H1 (cell line): ENCODE measurements around the gene ALG1. TPM values are rescaled to one million over a fixed set of nuclear protein-coding genes. Genes with fewer than 3 reads are reported as not detected.
A peak's percentile ranks its signal among the peaks of the same experiment; 100 is the strongest.

Experiments
- CTCF ChIA-PET: fragments of 300-600 bp; sonication (Branson Sonifier 250); formaldehyde crosslinking; loops from one replicate; lab custom pipeline; 2021; ENCODE audit not compliant: partially characterized antibody; lab: Charles Lee
- POLR2A ChIA-PET: fragments of 300-600 bp; sonication (Branson Sonifier 250); formaldehyde crosslinking; loops from one replicate; lab custom pipeline; 2021; ENCODE audit warnings: inconsistent platforms; ENCODE audit not compliant: partially characterized antibody; lab: Charles Lee
- DNase-seq, 2 experiments: peaks; one replicate each; pipeline versions ENCODE4 v3.0.0 to v3.0.0-alpha.2; 2010 to 2022; ENCODE audit warnings: low spot score in 2 of 2, low read depth in 1 of 2, mixed read lengths in 1 of 2
- FAIRE-seq: peaks from 2 replicates; lab custom pipeline; 2011; peaks lifted over from hg19 to GRCh38; lab: Jason Lieb, UNC
- H2AFZ ChIP-seq: 2 replicates; pipeline ENCODE4 v1.8.1; 2012; ENCODE audit warnings: low read length, inconsistent platforms
- H2AK5ac ChIP-seq: 2 replicates; pipeline ENCODE4 v1.6.1; 2013; ENCODE audit warnings: low read depth, low read length
- H2BK120ac ChIP-seq: replicated peaks from 2 replicates; pipeline ENCODE3; 2013; ENCODE audit warnings: low read depth, low read length, inconsistent platforms
- H2BK12ac ChIP-seq: 2 replicates; pipeline ENCODE4 v1.6.1; 2013; ENCODE audit warnings: low read depth, low read length
- H2BK15ac ChIP-seq: 2 replicates; pipeline ENCODE4 v1.6.1; 2013; ENCODE audit warnings: low read length
- H2BK20ac ChIP-seq: 2 replicates; pipeline ENCODE4 v1.6.1; 2013; ENCODE audit warnings: low read length
- H2BK5ac ChIP-seq: 2 replicates; pipeline ENCODE4 v1.6.1; 2013; ENCODE audit warnings: low read depth, low read length
- H3K14ac ChIP-seq: 2 replicates; pipeline ENCODE4 v1.6.1; 2013; ENCODE audit warnings: inconsistent platforms; ENCODE audit not compliant: insufficient read length
- H3K18ac ChIP-seq: 2 replicates; pipeline ENCODE4 v1.6.1; 2013; ENCODE audit warnings: low read length; ENCODE audit errors: extremely low read depth
- H3K23ac ChIP-seq: 2 replicates; pipeline ENCODE4 v1.6.1; 2013; ENCODE audit warnings: inconsistent platforms; ENCODE audit not compliant: insufficient read length
- H3K23me2 ChIP-seq: 2 replicates; pipeline ENCODE4 v1.6.1; 2013; ENCODE audit warnings: low read depth, low read length
- H3K27ac ChIP-seq: 2 replicates; pipeline ENCODE4 v1.6.1; 2011; ENCODE audit warnings: low read depth, low read length, inconsistent platforms
- H3K27me3 ChIP-seq, 4 experiments: replicated peaks in 1 of 4; 1 replicate in 1 of 4; 2 replicates in 3 of 4; pipeline versions ENCODE4 v1.6.1 to v1.8.1; 2011 to 2013; ENCODE audit warnings: low read length in 3 of 4, mild to moderate bottlenecking in 3 of 4, inconsistent platforms in 2 of 4, mixed read lengths in 2 of 4, moderate library complexity in 1 of 4; ENCODE audit not compliant: control insufficient read depth in 3 of 4, insufficient read depth in 3 of 4; ENCODE audit errors: extremely low read depth in 1 of 4
- H3K36me3 ChIP-seq, 4 experiments: 2 replicates each; pipeline versions ENCODE4 v1.6.1 to v1.8.1; 2011 to 2013; ENCODE audit warnings: mild to moderate bottlenecking in 4 of 4, low read length in 3 of 4, moderate library complexity in 2 of 4, control low read depth in 1 of 4, inconsistent platforms in 1 of 4; ENCODE audit not compliant: insufficient read depth in 4 of 4, control insufficient read depth in 2 of 4
- H3K4ac ChIP-seq: replicated peaks from 2 replicates; pipeline ENCODE3; 2013; ENCODE audit warnings: low read length, low read depth, mixed read lengths, inconsistent platforms; ENCODE audit not compliant: insufficient read length
- H3K4me1 ChIP-seq, 4 experiments: replicated peaks in 1 of 4; 1 replicate in 1 of 4; 2 replicates in 3 of 4; pipeline versions ENCODE4 v1.6.1 to v1.8.1; 2011 to 2013; ENCODE audit warnings: low read length in 3 of 4, inconsistent platforms in 2 of 4, mixed read lengths in 1 of 4; ENCODE audit not compliant: insufficient read depth in 4 of 4, control insufficient read depth in 3 of 4
- H3K4me2 ChIP-seq, 2 experiments: 2 replicates each; pipeline versions ENCODE4 v1.6.1 to v1.8.1; 2011 to 2013; ENCODE audit warnings: low read depth in 2 of 2, low read length in 2 of 2, control low read depth in 1 of 2, inconsistent platforms in 1 of 2, mild to moderate bottlenecking in 1 of 2; ENCODE audit not compliant: insufficient read depth in 1 of 2
- H3K4me3 ChIP-seq, 4 experiments: fragments of 200-600, 300-600 bp in 1 of 4; sonication (generic), shearing (Covaris generic), sonication (Bioruptor Twin) in 1 of 4; 2 replicates each; pipeline versions ENCODE4 v1.5.1 to v1.8.1; 2011 to 2016; ENCODE audit warnings: low read length in 4 of 4, low read depth in 3 of 4, control low read depth in 2 of 4, inconsistent platforms in 2 of 4, mild to moderate bottlenecking in 2 of 4, mixed read lengths in 1 of 4, moderate library complexity in 1 of 4; ENCODE audit not compliant: insufficient read depth in 2 of 4; ENCODE audit errors: extremely low read depth in 1 of 4
- H3K56ac ChIP-seq: replicated peaks from 2 replicates; pipeline ENCODE3; 2013; ENCODE audit warnings: low read depth, mild to moderate bottlenecking, mixed read lengths, low read length, inconsistent platforms; ENCODE audit not compliant: insufficient read length
- H3K79me1 ChIP-seq: 2 replicates; pipeline ENCODE4 v1.6.1; 2013; ENCODE audit warnings: low read depth, low read length, control low read depth
- H3K79me2 ChIP-seq, 2 experiments: 2 replicates each; pipeline versions ENCODE4 v1.6.1 to v1.8.1; 2012 to 2013; ENCODE audit warnings: low read length in 2 of 2, mild to moderate bottlenecking in 2 of 2, inconsistent platforms in 1 of 2; ENCODE audit not compliant: insufficient read depth in 2 of 2, control insufficient read depth in 1 of 2
- H3K9ac ChIP-seq, 4 experiments: replicated peaks in 1 of 4; 1 replicate in 1 of 4; 2 replicates in 3 of 4; pipeline versions ENCODE4 v1.6.1 to v1.8.1; 2011 to 2013; ENCODE audit warnings: low read depth in 3 of 4, low read length in 3 of 4, control low read depth in 2 of 4, mild to moderate bottlenecking in 2 of 4, moderate library complexity in 2 of 4, inconsistent platforms in 1 of 4; ENCODE audit errors: extremely low read depth in 1 of 4
- H3K9me3 ChIP-seq, 2 experiments: 2 replicates each; pipeline versions ENCODE4 v1.6.1 to v1.8.1; 2012 to 2013; ENCODE audit warnings: mild to moderate bottlenecking in 2 of 2, moderate library complexity in 2 of 2, control low read depth in 1 of 2, inconsistent platforms in 1 of 2, low read depth in 1 of 2, low read length in 1 of 2, mixed read lengths in 1 of 2; ENCODE audit not compliant: insufficient read depth in 2 of 2
- H4K20me1 ChIP-seq, 2 experiments: replicated peaks in 1 of 2; 2 replicates each; pipeline versions ENCODE3 to v1.8.1; 2011 to 2013; ENCODE audit warnings: inconsistent platforms in 2 of 2, low read length in 2 of 2, mild to moderate bottlenecking in 1 of 2; ENCODE audit not compliant: insufficient read depth in 2 of 2, control insufficient read depth in 1 of 2
- H4K5ac ChIP-seq: 2 replicates; pipeline ENCODE4 v1.6.1; 2013; ENCODE audit warnings: low read length, low read depth, mixed read lengths, inconsistent platforms; ENCODE audit not compliant: insufficient read length
- H4K8ac ChIP-seq: 2 replicates; pipeline ENCODE4 v1.8.0; 2013; ENCODE audit warnings: mild to moderate bottlenecking, moderate library complexity, low read length, inconsistent platforms; ENCODE audit not compliant: insufficient read depth; ENCODE audit errors: extremely low read depth
- H4K91ac ChIP-seq: replicated peaks from 2 replicates; pipeline ENCODE3; 2013; ENCODE audit warnings: low read length, mixed read lengths, inconsistent platforms; ENCODE audit not compliant: insufficient read length
- CTBP2 ChIP-seq: IDR thresholded peaks from 2 replicates; pipeline ENCODE4 v1.7.0; 2011; ENCODE audit warnings: borderline replicate concordance, mild to moderate bottlenecking, moderate library complexity, mixed read lengths, low read length; ENCODE audit not compliant: insufficient read depth, insufficient read length
- RBBP5 ChIP-seq: IDR thresholded peaks from 2 replicates; pipeline ENCODE4 v1.7.1; 2012; ENCODE audit warnings: low read depth, mild to moderate bottlenecking, inconsistent platforms, low read length, moderate library complexity, borderline replicate concordance
- SP4 ChIP-seq: IDR thresholded peaks from 2 replicates; pipeline ENCODE4 v1.6.1; 2012; ENCODE audit warnings: low read length, inconsistent platforms
- TAF1 ChIP-seq: IDR thresholded peaks from 2 replicates; pipeline ENCODE4 v1.6.1; 2011; ENCODE audit warnings: mild to moderate bottlenecking, low read depth, low read length
- WGBS, 2 experiments: shearing (Covaris generic) in 1 of 2; methylation state at CpG; one replicate each; pipeline versions ENCODE4 v1.1.6 to v1.1.7; 2013 to 2015; ENCODE audit warnings: low lambda C conversion rate in 2 of 2, mixed read lengths in 2 of 2, inconsistent platforms in 1 of 2, low coverage in 1 of 2, missing lambda C conversion rate in 1 of 2; ENCODE audit not compliant: insufficient replicate concordance in 2 of 2, insufficient coverage in 1 of 2, insufficient read length in 1 of 2; ENCODE audit errors: extremely low coverage in 1 of 2, missing lambda C conversion rate in 1 of 2; 5-methylcytosine and 5-hydroxymethylcytosine counted together
- polyA plus RNA-seq, 7 experiments: library from polyadenylated mRNA; depleted of rRNA in 3 of 7; stranded (reverse) in 5 of 7; unstranded in 2 of 7; fragments of >200 nt in 5 of 7; fragments of 200-250 nt in 2 of 7; gene quantifications; 1 replicate in 5 of 7; 2 replicates in 1 of 7; 4 replicates in 1 of 7; pipeline versions ENCODE4 v1.2.1 to v1.2.3, GENCODE V29; 2011 to 2013; ENCODE audit warnings: missing spikeins in 2 of 7, mixed read lengths in 2 of 7
- total RNA-seq: library from RNA; stranded (reverse); fragmentation: NEBNext Ultra II Directional; extraction: Animal tissue kit (Norgen Biotek cat#: 25700); gene quantifications from 2 replicates; pipeline ENCODE4 v1.2.1, GENCODE V29; 2021
- TF ChIP-seq, protein P1 (sequence below), 3 experiments: IDR thresholded peaks; 1 replicate in 2 of 3; 2 replicates in 1 of 3; pipeline versions ENCODE4 v1.5.1 to v1.6.1; 2011; ENCODE audit warnings: low read length in 3 of 3, mild to moderate bottlenecking in 3 of 3, inconsistent platforms in 2 of 3, low read depth in 1 of 3, moderate library complexity in 1 of 3; ENCODE audit not compliant: insufficient read depth in 1 of 3; ENCODE audit errors: control extremely low read depth in 1 of 3
- TF ChIP-seq, protein P2 (sequence below): IDR thresholded peaks from 2 replicates; pipeline ENCODE4 v1.6.1; 2011; ENCODE audit warnings: low read length, improper control_type of control experiment
- TF ChIP-seq, protein P3 (sequence below): IDR thresholded peaks from 2 replicates; pipeline ENCODE4 v1.6.1; 2012; ENCODE audit warnings: low read length, inconsistent platforms

The ALG1 gene
- total and polyA plus RNA-seq, 2 of the 8 experiments (the other 6 are each of a cell fraction or from before 2014, with no cell fraction given) = 34.8 to 46.5 TPM

DNA sequence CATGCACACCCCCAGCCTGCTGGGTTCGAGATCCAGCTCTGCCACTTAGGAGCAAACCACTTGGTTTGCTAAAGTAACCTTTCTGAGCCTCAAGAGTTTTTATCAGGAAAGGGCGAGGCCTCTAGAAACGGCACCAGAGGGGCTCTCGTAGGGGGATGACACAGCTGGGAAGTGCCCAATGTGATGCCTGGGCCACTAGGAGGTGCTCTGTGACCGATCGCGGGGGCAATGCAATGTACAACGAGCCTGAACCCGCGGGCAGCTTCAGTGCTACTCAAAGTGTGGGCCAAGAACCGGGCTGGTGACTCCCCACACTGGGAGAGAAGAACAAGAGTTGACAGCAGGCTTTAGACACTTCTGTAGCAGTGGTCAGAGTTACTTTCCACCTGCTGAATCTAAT lies 15.3 kb upstream of the ALG1 start:
- 38% methylated on average over 11 of the region's 11 CpGs; no CpG with 5 or more reads in 1 of the 2 experiments for WGBS, 2 experiments
- no peak overlapping the region for H2BK12ac ChIP-seq
- no peaks in the 10 kb centered on the region for H3K79me1 ChIP-seq
- no peaks in the 10 kb centered on the region for H3K36me3 ChIP-seq
- H3K4me3 ChIP-seq = no peak overlapping the region
- H3K23me2 ChIP-seq = no peaks in the 10 kb centered on the region; the same call in 1 of the 2 replicates
- no peak overlapping the region for H3K14ac ChIP-seq
- peak; percentile 58 for FAIRE-seq
- no peaks in the 10 kb centered on the region for H3K79me2 ChIP-seq
- peak overlapping the region; percentile 73; the same call in 1 of the 2 replicates for H3K18ac ChIP-seq
- no peak overlapping the region for H2BK120ac ChIP-seq
- ChIA-PET CTCF (interaction anchor here (0.6 to 28.8 kb wide), 10 partner anchors 10 to 117 kb away, joined by 3 to 625 read pairs (median 7); partner anchors contain the start of genes ALG1 and C16orf89), POLR2A (interaction anchor here (0.7 to 1.6 kb wide), 5 partner anchors 16 to 423 kb away, joined by 3 to 5 read pairs (median 3); partner anchors contain the start of gene ALG1)
- no peak overlapping the region for H3K56ac ChIP-seq
- H4K20me1 ChIP-seq = no peaks in the 10 kb centered on the region
- no peaks in the 10 kb centered on the region for H3K9me3 ChIP-seq
- no peak overlapping the region for H4K91ac ChIP-seq
- no peak overlapping the region for H3K4me2 ChIP-seq
- no peak overlapping the region for H3K27ac ChIP-seq
- DNase-seq = peak in 1 of 2 experiments; percentile 81
- H3K27me3 ChIP-seq = no peaks in the 10 kb centered on the region
- no peak overlapping the region for H3K23ac ChIP-seq
- H3K4ac ChIP-seq = no peak overlapping the region
- H2BK15ac ChIP-seq = 0 out of 2 replicates have a peak overlapping the region, but pooled peaks have one; percentile 49
- H4K5ac ChIP-seq = no peak overlapping the region
- H2AK5ac ChIP-seq = no peak overlapping the region
- H2BK5ac ChIP-seq = no peak overlapping the region
- H3K9ac ChIP-seq = no peak overlapping the region
- no peak overlapping the region for H2AFZ ChIP-seq
- no peak overlapping the region; the same call in 1 of the 2 replicates for H4K8ac ChIP-seq
- no peak overlapping the region for H2BK20ac ChIP-seq
- H3K4me1 ChIP-seq = peaks cover 0 to 21% (median 14%) of the 10 kb centered on the region in 4 experiments; a peak in 6 of 7 replicates
- TF ChIP-seq RBBP5 = no peak
- TF ChIP-seq SP4 = no peak
- TF ChIP-seq TAF1 = no peak
- TF ChIP-seq, protein P1, sequence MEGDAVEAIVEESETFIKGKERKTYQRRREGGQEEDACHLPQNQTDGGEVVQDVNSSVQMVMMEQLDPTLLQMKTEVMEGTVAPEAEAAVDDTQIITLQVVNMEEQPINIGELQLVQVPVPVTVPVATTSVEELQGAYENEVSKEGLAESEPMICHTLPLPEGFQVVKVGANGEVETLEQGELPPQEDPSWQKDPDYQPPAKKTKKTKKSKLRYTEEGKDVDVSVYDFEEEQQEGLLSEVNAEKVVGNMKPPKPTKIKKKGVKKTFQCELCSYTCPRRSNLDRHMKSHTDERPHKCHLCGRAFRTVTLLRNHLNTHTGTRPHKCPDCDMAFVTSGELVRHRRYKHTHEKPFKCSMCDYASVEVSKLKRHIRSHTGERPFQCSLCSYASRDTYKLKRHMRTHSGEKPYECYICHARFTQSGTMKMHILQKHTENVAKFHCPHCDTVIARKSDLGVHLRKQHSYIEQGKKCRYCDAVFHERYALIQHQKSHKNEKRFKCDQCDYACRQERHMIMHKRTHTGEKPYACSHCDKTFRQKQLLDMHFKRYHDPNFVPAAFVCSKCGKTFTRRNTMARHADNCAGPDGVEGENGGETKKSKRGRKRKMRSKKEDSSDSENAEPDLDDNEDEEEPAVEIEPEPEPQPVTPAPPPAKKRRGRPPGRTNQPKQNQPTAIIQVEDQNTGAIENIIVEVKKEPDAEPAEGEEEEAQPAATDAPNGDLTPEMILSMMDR (IDR thresholded peaks at IDR 0.05; ENCODE audit: control extremely low read depth in 1 of 3, insufficient read depth in 1 of 3, low read depth in 1 of 3, low read length in 3 of 3) = peak; percentile 90 to 94 (median 94)
- TF ChIP-seq, protein P2, sequence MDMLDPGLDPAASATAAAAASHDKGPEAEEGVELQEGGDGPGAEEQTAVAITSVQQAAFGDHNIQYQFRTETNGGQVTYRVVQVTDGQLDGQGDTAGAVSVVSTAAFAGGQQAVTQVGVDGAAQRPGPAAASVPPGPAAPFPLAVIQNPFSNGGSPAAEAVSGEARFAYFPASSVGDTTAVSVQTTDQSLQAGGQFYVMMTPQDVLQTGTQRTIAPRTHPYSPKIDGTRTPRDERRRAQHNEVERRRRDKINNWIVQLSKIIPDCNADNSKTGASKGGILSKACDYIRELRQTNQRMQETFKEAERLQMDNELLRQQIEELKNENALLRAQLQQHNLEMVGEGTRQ = no peak
- no peak for TF ChIP-seq CTBP2
- TF ChIP-seq, protein P3, sequence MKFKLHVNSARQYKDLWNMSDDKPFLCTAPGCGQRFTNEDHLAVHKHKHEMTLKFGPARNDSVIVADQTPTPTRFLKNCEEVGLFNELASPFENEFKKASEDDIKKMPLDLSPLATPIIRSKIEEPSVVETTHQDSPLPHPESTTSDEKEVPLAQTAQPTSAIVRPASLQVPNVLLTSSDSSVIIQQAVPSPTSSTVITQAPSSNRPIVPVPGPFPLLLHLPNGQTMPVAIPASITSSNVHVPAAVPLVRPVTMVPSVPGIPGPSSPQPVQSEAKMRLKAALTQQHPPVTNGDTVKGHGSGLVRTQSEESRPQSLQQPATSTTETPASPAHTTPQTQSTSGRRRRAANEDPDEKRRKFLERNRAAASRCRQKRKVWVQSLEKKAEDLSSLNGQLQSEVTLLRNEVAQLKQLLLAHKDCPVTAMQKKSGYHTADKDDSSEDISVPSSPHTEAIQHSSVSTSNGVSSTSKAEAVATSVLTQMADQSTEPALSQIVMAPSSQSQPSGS = no peak
